DOHH2 (cell line): ENCODE measurements around the gene RASAL2.

Experiments
- EZH2phosphoT487 ChIP-seq: fragments of 200-600 bp; sonication (generic); IDR thresholded peaks from 2 replicates; pipeline ENCODE4 v1.6.1; 2017; ENCODE audit warnings: borderline replicate concordance, mild to moderate bottlenecking, antibody characterized with exemption, low read length, moderate library complexity, mixed read lengths
- TF ChIP-seq, protein P1 (sequence below): fragments of 200-600 bp; sonication (generic); IDR thresholded peaks from one replicate; pipeline ENCODE4 v1.5.1; 2014; ENCODE audit warnings: antibody characterized with exemption, mild to moderate bottlenecking, low read depth, low read length; ENCODE audit not compliant: poor library complexity, severe bottlenecking

GRCh38 chr1:178328728-178329127 lies 234.8 kb downstream of the RASAL2 start:
- TF ChIP-seq, protein P1, sequence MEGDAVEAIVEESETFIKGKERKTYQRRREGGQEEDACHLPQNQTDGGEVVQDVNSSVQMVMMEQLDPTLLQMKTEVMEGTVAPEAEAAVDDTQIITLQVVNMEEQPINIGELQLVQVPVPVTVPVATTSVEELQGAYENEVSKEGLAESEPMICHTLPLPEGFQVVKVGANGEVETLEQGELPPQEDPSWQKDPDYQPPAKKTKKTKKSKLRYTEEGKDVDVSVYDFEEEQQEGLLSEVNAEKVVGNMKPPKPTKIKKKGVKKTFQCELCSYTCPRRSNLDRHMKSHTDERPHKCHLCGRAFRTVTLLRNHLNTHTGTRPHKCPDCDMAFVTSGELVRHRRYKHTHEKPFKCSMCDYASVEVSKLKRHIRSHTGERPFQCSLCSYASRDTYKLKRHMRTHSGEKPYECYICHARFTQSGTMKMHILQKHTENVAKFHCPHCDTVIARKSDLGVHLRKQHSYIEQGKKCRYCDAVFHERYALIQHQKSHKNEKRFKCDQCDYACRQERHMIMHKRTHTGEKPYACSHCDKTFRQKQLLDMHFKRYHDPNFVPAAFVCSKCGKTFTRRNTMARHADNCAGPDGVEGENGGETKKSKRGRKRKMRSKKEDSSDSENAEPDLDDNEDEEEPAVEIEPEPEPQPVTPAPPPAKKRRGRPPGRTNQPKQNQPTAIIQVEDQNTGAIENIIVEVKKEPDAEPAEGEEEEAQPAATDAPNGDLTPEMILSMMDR = no peak
- TF ChIP-seq EZH2phosphoT487 = no peak
